Activated CD8-positive, alpha-beta memory T cell treated with anti-CD3 and anti-CD28 coated beads, Interleukin-2, amount 50 U/mL, for 24 hours (primary cell): ENCODE results near the gene DCTPP1.
"Not testable (repeated sequence)": the region's sequence is repeated elsewhere in the genome, so short reads cannot be mapped to it uniquely, and the experiment has no call there.

ENCODE experiments used
- DNase-seq: peaks from one replicate; pipeline ENCODE4 v3.0.0-alpha.2; 2020; ENCODE audit errors: extremely low read depth

DCTPP1 gene

DNA sequence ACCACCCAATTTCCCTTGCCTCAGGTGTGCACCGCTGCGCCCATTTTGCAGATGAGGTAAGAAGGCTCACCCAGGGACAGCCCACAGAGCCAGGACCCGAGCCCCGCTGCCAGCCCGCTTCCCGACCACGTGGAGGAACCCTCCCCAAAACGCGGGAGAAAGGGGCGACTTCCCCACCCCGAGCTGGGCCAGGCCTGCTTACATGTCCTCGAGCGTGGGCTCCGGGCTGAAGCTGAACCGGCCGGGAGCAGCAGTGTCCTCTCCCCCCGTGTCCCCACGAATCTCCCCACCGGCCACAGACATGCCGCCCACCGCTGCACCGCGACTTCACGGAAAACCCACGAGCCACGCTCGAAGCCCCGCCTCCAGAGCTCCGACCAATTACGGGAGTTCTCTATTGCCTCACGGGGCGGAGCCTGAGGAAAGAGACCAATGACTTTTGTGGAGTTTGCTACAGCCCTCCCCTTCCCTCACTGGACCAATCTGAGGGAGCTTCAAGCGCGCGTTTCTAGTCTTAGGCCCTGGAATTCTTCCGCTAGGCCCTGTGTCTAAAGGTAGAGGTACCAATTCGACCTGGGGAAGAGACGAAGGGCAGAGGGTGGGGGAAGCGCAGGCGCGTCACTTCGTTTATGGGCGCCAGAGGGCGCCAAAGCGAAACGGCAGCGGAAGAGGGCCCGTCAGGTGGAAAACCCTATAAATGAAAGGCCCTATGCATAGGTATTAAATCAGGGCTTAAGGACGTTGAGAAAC is at the start of gene DCTPP1:
DCTPP1 (minus strand) TSS at position 353 of the 750 bp plus-strand sequence; CDS start at position 303, 50 bp downstream.
- DNase-seq, result peak; percentile 94

DNA sequence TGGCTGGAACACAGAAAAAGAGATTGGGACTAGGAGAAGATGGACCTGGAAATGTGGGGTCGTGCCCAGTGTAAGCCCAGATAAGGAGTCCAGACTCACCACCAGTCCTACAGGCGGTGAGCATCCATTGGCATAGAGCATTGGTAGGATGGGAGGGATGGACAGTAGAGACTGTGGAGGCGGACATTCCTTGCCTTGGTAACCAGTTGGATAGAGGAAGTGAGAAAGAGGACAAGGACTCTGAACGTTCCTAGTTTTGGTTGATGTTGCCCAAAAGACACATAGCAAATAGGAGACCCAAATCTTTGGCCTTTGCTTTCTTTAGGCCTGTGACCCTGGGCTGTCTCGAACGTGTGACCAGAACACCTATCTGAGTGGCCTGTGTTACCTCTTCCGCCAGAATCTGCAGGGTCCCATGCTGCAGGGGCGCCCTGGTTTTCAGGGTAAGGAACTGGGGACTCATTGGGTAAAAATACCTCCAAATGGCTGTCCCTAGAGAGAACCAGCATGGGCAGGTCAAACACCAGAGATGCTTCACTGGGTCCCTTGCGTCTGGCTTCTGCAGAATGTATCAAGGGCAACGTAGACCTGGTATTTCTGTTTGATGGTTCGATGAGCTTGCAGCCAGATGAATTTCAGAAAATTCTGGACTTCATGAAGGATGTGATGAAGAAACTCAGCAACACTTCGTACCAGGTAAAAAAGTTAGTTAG is 49.1 kb upstream of the DCTPP1 start:
- no peak for DNase-seq

DNA sequence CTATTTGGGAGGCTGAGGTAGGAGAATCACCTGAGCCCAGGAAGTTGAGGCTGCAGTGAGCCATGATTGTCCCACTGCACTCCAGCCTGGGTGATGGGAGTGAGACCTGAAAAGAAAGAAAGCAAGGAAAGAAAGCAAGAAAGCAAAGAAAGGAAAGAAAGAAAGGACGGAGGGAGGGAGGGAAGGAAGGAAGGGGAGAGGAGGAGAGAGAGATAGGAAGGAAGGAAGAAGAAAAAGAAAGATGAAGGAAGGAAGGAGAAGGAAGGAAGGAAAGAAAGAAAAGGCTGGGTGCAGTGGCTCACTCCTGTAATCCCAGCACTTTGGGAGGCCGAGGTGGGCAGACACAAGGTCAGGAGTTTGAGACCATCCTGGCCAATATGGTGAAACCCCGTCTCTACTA is 47.9 kb upstream of the DCTPP1 start:
- not testable (repeated sequence) for DNase-seq

DNA sequence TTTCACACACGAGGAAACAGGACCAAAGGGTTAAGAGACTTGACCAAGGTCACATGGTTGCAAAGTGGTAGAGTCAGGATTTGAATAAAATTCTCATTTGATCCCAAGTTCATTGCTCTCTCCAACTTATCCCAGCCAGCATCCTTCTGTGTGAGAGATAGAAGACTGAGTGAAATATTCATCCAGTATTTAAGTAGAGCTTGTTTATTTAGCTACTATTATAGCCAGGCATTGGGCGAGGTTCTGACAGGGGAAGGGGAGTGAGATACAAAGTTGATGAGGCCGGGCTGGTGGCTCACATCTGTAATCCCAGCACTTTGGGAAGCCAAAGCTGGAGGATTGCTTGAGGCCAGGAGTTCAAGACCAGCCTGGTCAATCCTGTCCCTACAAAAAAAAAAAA is 47.2 kb upstream of the DCTPP1 start:
- no peak for DNase-seq

DNA sequence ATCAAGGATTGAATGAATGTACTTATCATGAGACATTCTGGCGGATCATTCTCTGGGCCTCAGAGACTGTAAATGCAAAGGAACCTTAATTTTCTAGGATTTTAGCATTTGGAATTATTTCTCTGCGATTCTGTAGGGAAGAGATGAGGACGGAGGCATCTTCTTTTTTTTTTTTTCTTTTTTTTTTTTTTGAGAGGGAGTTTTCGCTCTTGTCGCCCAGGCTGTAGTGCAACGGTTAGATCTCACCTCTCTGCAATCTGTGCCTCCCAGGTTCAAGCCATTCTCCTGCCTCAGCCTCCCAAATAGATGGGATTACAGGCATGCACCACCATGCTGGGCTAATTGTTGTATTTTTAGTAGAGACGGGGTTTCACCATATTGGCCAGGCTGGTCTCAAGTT is 44.9 kb upstream of the DCTPP1 start:
- no peak for DNase-seq

DNA sequence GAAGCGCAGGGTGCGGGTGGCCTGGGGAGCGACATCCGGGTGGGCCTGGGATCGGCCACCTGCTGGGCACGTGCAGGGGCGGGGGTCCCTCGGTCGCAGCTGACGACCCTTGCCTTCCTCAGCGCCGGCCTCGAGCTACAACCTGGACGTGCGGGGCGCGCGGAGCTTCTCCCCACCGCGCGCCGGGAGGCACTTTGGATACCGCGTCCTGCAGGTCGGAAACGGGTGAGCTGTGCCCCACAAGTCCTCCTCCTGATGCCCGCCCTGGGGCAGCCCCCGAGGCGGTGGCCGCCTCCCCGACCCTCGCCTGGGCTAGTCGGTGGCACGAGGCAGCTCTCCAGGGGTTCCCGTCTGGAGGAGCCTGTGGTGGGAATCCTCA is 44.2 kb upstream of the DCTPP1 start:
- DNase-seq, result no peak

DNA sequence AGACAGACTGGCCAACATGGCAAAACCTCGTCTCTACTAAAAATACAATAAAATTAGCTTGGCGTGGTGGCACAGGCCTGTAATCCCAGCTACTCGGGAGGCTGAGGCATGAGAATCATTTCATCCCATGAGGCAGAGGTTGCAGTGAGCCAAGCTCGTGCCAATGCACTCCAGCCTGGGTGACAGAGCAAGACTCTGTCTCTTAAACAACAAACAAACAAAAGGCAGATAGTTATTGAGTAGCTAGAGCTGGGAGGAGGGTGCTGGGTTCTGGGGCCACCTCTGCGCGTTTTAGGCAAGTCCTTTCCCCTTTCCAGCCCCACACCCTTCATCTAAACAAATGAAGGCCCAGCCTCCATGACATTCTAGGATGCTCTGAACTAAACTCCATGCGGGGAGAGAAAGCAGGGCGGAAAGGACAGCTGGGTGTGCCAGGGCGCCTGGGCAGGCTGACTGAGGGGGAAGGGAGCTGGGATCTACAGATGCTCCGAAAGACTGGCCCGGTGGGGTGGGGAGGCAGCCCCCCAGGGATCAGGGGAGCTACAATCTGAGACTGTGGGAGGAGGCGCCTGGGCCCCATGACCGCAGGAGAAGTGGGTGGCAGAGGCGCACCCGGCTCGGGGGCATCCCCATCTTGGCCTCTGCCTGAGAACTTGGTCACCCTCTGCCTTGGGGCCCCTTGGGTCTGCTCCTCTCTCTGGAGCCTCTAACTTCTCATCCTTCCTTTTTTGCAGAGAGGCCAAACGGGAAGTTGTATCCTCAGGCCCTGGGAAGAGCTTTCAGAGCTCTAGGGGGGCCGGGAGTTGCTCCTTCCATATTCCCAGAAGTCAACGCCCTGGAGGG is 43.6 kb upstream of the DCTPP1 start:
- DNase-seq, result peak; percentile 53

DNA sequence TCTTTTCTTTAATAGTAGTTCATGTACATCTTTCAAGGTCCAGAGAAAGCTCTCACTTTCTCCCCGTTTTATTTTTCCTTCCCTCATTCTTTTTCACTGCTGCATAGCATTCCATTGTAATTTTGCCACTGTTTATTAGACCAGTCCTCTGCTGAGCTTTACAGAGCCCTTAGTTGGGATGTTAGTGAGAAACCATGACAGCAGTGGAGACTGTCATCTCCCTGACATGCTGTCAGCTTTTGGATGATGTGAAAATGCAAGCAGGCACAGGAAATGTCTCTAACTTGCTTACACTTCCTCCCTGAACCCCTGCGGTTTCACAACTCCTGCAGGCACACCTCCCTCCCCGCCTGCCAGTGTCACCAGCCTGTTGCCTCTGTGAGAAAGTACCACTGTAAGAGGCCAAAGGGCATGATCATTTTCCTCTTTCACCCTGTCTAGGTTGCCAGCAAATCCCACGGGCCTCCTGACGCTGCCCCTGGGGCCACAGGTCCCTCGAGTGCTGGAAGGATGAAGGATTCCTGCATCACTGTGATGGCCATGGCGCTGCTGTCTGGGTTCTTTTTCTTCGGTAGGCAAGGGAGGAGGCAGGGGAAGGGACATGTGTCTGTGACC is 42.6 kb upstream of the DCTPP1 start, which contains the start of gene ITGAL:
ITGAL (plus strand) TSS at position 415 of the 615 bp plus-strand sequence; CDS start at position 511, 96 bp downstream.
- peak; percentile 66 for DNase-seq

DNA sequence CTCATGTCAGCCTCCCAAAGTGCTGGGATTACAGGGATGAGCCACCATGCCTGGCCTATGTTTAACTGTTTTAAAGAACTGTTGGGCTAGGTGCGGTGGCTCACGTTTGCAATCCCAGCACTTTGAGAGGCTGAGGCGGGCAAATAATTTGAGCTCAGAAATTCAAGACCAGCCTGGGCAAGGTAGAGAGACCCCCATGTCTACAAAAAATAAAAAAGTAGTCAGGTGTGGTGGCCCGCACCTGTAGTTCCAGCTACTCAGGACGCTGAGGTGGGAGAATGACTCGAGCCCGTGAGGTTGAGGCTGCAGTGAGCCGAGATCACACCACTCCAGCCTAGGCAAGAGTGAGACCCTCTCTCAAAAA is 40.8 kb upstream of the DCTPP1 start:
- DNase-seq, result no peak

DNA sequence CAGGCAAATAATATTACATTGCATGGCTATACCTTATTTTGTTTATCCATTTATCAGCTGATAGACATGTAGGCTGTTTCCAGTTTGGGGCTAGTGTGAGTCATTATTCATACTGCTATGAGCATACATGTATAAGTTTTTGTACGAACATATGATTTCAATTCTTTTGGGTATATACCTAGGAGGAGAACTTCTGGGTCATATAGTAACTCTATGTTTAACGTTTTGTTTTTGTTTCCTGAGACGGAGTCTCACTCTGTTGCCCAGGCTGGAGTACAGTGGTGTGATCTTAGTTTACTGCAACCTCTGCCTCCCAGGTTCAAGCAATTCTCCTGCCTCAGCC is 40.3 kb upstream of the DCTPP1 start:
- DNase-seq, result no peak

DNA sequence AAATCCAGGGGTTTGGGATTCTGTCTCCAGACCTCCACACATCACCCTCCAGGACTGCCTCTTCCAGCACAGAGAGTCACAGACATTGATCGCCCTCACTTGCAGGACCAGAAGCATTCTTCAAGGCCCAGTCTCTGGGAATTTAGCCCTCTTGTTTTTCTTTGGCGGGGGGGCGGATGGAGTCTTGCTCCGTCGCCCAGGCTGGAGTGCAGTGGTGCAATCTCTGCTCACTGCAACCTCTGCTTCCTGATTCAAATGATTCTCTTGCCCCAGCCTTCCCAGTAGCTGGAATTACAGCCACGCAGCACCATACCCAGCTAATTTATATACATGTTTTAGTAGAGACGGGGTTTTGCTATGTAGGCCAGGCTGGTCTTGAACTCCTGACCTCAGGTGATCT is 34.2 kb upstream of the DCTPP1 start:
- DNase-seq, result no peak

DNA sequence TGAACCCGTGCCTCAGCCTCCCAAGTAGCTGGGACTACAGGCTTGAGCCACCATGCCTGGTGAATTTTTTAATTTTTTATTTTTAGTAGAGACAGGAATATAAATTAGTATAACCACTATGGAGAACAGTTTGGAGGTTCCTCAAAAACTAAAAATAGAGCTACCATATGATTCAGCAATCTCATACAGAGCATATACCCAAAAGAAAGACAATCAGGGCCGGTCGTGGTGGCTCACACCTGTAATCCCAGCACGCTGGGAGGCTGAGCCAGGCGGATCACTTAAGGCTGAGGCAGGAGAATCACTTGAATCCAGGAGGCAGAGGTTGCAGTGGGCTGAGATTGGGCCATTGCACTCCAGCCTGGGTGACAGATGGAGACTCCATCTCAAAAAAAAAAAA is 31.6 kb upstream of the DCTPP1 start:
- DNase-seq, result not testable (repeated sequence)

DNA sequence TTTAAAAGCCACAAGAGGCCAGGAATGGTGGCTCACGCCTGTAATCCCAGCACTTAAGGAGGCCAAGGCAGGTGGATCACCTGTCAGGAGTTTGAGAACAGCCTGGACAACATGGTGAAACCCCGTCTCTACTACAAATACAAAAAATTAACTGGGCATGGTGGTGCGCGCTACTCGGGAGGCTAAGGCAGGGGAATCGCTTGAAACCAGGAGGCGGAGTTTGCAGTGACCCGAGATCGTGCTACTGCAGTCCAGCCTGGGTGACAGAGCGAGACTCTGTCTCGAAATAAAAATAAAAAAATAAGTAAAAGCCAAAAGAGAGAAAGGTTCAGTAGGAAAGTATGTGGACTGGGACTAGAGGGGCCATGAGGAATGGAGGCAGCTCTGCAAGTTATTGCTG is 29.6 kb upstream of the DCTPP1 start:
- DNase-seq, result no peak

DNA sequence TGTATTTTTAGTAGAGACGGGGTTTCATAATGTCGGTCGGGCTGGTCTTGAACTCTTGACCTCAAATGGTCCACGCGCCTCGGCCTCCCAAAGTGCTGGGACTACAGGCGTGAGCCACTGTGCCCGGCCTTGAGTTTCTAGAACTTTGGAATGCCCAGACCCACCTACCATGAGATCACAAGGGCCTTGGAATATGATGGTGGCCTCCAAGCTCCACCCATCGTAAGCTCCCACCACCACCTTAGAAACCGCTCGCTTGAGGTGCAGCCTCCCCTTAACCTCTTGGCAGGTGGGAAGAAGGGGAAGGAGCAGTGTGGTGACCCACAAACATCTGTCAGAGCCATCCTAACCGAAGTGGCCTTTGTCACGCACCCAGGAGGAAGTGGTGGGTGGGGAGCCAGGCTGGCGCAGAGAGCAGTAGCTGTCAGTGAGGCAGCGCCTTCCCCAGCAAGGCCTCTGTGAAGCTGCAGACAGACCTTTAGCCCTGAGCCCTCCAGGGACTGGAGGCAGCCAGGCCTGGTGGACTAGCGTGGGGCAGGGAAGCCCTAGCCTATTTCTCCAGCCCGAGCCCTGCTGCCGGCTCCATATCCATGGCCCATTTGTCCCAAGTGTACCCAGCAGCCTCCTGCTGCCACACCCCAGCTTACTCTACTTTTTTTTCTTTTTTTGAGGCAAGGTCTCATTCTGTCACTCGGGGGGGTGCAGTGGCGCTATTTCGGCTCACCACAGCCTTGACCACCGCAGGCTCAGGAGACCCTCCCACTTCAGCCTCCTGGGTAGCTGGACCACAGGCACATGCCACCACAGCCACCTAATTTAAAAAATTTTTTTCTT is 28.9 kb upstream of the DCTPP1 start:
- DNase-seq, result peak; percentile 79

DNA sequence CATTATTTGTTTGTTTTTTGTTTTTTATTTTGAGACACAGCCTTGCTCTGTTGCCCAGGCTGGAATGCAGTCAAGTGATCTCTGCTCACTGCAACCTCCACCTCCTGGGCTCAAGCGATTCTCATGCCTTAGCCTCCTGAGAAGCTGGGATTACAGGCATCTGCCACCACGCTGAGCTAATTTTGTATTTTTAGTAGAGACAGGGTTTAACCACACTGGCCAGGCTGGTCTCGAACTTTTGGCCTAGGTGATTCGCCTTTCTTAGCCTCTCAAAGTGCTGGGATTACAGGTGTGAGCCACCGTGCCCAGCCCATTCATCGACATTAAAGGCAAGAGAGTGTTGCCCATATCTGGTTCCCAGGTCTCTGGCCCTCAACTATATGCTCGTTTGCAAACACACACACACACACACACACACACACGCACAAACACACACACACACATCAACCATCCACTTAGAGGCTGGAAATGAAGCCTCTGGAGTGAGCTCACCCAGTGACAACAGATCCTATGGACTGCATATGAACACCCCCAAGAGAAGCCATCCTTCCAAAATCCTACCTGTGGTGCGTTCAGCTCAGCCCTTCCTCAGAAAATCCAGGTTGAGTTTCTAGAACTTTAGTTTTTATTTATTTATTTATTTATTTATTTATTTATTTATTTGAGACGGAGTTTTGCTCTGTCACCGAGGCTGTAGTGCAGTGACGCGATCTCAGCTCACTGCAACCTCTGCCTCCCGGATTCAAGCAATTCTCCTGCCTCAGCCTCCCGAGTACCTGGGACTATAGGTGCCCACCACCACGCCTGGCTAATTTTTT is 28.1 kb upstream of the DCTPP1 start:
- DNase-seq, result no peak

DNA sequence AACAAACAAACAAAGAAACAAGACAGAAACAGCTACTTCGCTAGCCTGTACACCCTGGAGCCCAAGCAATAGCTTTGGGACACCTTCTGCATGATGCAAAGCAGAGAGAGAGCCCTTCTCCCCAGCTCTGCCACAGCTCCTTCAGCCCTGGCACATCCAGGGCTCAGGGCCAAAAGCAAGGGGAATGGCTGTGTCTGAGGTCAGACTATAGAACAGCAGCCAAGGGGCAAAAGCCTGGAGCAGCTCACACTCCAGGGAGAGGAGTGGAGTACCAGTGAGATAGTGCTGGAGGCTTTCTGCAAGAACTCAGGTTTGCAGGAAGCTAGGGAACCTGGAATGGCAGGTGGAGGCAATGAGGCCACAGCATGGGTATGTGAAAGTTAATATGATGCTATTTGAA is 27.4 kb upstream of the DCTPP1 start:
- no peak for DNase-seq

DNA sequence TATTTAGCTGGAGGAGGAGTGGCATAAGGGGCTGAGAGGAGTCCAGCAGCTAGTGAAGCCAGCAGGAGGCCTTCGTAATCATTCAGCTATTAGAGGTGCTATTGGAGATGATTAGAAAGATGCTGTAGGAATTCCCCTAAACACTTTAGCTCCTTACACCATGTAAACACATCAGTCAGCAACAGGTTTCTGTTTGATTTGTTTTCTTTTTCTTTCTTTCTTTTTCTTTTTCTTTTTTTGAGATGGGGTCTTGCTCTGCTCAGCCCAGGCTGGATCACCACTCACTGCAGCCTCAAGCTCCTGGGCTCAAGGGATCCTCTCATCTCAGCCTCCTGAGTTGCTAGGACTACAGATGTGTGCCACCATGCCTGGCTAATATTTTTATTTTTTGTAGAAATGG is 26.5 kb upstream of the DCTPP1 start:
- no peak for DNase-seq

DNA sequence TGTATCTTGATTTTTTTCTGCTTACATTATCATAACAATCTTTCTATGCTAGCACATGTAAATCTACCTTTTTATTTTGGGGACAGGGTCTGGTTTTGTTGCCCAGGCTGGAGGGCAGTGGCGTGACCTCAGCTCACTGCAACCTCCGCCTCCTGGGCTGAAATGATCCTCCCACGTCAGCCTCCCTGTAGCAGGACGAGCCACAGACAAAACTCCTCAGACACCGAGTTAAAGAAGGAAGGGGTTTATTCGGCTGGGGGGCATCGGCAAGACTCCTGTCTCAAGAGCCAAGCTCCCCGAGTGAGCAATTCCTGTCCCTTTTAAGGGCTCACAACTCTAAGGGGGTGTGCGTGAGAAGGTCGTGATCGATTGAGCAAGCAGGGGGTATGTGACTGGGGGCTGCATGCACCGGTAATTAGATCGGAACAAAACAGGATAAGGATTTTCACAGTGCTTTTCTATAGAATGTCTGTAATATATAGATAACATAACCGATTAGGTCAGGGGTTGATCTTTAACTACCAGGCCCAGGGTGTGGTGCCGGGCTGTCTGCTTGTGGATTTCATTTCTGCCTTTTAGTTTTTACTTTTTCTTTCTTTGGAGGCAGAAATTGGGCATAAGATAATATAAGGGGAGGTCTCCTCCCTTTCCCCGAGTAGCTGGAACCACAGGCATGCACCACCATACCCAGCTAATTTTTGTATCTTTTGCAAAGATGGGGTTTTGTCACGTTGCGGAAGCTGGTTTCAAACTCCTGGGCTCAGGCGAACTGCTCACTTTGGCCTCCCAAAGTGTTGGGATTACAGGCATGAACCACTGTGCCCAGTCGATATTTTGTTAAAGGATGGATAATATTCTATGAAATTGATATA is 23.1 kb upstream of the DCTPP1 start:
- not testable (repeated sequence) for DNase-seq

DNA sequence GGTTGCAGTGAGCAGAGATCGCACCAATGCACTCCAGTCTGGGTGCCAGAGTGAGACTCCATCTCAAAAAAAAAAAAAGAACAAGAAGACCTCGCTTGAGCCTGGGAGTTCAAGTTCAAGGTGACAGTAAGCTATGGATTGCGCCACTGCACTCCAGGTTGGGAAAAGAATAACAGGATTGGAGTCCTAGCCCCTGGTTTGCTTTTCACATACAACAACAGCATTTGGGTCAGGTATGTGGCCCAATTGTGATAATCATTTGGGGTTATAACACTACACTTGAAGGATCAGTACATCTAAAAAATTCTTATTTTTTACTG is 19.2 kb upstream of the DCTPP1 start:
- DNase-seq, result no peak
